ENCODE results near the gene FICD.

DNA sequence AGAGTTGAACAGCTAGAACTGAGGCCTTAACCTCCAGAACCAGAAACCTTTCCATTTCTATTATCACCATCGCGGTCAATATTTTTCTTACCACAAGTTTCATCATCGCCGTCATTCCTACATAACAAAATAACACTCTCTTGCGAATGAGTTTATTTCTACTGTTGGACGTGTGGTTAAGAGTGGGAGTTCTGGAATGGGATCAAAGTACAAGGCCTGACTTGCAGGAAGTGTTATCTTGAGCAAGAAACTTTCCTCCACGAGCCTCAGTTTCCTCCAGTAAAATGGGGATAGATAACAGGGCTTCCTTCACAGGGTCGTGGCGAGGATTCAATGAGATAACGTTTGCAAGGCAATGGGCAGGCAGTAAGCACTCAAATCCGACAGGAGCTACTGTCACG, 45.2 kb downstream of the FICD start:
- TF ChIP-seq, protein P1, sequence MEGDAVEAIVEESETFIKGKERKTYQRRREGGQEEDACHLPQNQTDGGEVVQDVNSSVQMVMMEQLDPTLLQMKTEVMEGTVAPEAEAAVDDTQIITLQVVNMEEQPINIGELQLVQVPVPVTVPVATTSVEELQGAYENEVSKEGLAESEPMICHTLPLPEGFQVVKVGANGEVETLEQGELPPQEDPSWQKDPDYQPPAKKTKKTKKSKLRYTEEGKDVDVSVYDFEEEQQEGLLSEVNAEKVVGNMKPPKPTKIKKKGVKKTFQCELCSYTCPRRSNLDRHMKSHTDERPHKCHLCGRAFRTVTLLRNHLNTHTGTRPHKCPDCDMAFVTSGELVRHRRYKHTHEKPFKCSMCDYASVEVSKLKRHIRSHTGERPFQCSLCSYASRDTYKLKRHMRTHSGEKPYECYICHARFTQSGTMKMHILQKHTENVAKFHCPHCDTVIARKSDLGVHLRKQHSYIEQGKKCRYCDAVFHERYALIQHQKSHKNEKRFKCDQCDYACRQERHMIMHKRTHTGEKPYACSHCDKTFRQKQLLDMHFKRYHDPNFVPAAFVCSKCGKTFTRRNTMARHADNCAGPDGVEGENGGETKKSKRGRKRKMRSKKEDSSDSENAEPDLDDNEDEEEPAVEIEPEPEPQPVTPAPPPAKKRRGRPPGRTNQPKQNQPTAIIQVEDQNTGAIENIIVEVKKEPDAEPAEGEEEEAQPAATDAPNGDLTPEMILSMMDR (IDR thresholded peaks at IDR 0.05; ENCODE audit: low read depth, low read length, poor library complexity, severe bottlenecking) = no peak
- TF ChIP-seq EZH2phosphoT487 (IDR thresholded peaks at IDR 0.05; ENCODE audit: borderline replicate concordance, low read length) = no peak

All from DOHH2 (cell line).